ENCODE measurements around the gene PKD2.

- no peak for TF ChIP-seq POLR2AphosphoS5 (IDR thresholded peaks at IDR 0.05; ENCODE audit: low read depth, low read length)
- TF ChIP-seq REST (IDR thresholded peaks at IDR 0.05; ENCODE audit: insufficient read depth in 1 of 2, low read depth in 2 of 2, low read length in 2 of 2), result no peak
Observed at GRCh38 chr4:87961993-87962392, 45.4 kb upstream of the PKD2 start.
